Liver (tissue), 9 donors: ENCODE measurements around the gene TARS1. TPM values are rescaled to one million over a fixed set of nuclear protein-coding genes. Genes with fewer than 3 reads are reported as not detected.

Experiments used
- DNase-seq: peaks from one replicate; pipeline ENCODE4 v3.0.0-alpha.2; 2017; ENCODE audit warnings: low spot score
- H3K27ac ChIP-seq, 2 donors: one replicate each; pipeline ENCODE4 v1.7.0; 2013; ENCODE audit warnings: inconsistent platforms in 2 of 2, low read length in 2 of 2, control low read depth in 1 of 2, low read depth in 1 of 2, mild to moderate bottlenecking in 1 of 2
- H3K27me3 ChIP-seq, 4 donors: one replicate each; pipeline versions ENCODE4 v1.6.1 to v1.7.0; 2013; ENCODE audit warnings: low read length in 3 of 4, inconsistent platforms in 1 of 4, mild to moderate bottlenecking in 1 of 4, moderate library complexity in 1 of 4; ENCODE audit not compliant: control insufficient read depth in 4 of 4, insufficient read depth in 4 of 4
- H3K36me3 ChIP-seq, 4 donors: one replicate each; pipeline versions ENCODE4 v1.6.1 to v1.7.0; 2013; ENCODE audit warnings: low read length in 3 of 4, mild to moderate bottlenecking in 3 of 4, low read depth in 1 of 4, moderate library complexity in 1 of 4; ENCODE audit not compliant: control insufficient read depth in 4 of 4, insufficient read depth in 3 of 4
- H3K4me1 ChIP-seq, 4 donors: one replicate each; pipeline versions ENCODE4 v1.6.1 to v1.7.0; 2013; ENCODE audit warnings: low read length in 3 of 4, mild to moderate bottlenecking in 3 of 4, moderate library complexity in 1 of 4; ENCODE audit not compliant: control insufficient read depth in 4 of 4, insufficient read depth in 4 of 4
- H3K4me3 ChIP-seq, 3 donors: one replicate each; pipeline versions ENCODE4 v1.6.1 to v1.7.0; 2013; ENCODE audit warnings: low read length in 3 of 3, control low read depth in 1 of 3, low read depth in 1 of 3, mild to moderate bottlenecking in 1 of 3
- H3K9ac ChIP-seq, 2 donors: one replicate each; pipeline ENCODE4 v1.7.0; 2013; ENCODE audit warnings: low read length in 2 of 2, mild to moderate bottlenecking in 2 of 2, moderate library complexity in 2 of 2, control low read depth in 1 of 2, low read depth in 1 of 2
- H3K9me3 ChIP-seq, 4 donors: one replicate each; pipeline versions ENCODE4 v1.6.1 to v1.7.0; 2013; ENCODE audit warnings: low read length in 3 of 4; ENCODE audit not compliant: control insufficient read depth in 4 of 4
- ATF3 ChIP-seq: IDR thresholded peaks from 2 replicates; pipeline ENCODE4 v1.6.1; 2016; ENCODE audit warnings: antibody characterized with exemption
- CTCF ChIP-seq: fragments of 150-350 bp; IDR thresholded peaks from 2 replicates; pipeline ENCODE4 v1.5.1; 2017; ENCODE audit warnings: improper control_type of control experiment, low read depth, low read length; ENCODE audit not compliant: missing input control
- EGR1 ChIP-seq, 2 donors: IDR thresholded peaks; 2 replicates each; pipeline ENCODE4 v1.6.1; 2016 to 2018; ENCODE audit warnings: antibody characterized with exemption in 2 of 2, low read depth in 2 of 2
- FOXA1 ChIP-seq: IDR thresholded peaks from 2 replicates; pipeline ENCODE4 v1.6.1; 2016; ENCODE audit warnings: antibody characterized with exemption
- FOXA2 ChIP-seq: IDR thresholded peaks from 2 replicates; pipeline ENCODE4 v1.6.1; 2016; ENCODE audit warnings: antibody characterized with exemption
- GABPA ChIP-seq, 2 donors: IDR thresholded peaks in 1 of 2; conservative IDR thresholded peaks in 1 of 2; 2 replicates each; pipeline ENCODE4 v1.6.1; 2016; ENCODE audit warnings: antibody characterized with exemption in 2 of 2, mild to moderate bottlenecking in 1 of 2, moderate library complexity in 1 of 2
- HNF4A ChIP-seq, 2 donors: conservative IDR thresholded peaks; 2 replicates each; pipeline ENCODE4 v1.6.1; 2016; ENCODE audit warnings: antibody characterized with exemption in 2 of 2, mild to moderate bottlenecking in 2 of 2
- HNF4G ChIP-seq: IDR thresholded peaks from 2 replicates; pipeline ENCODE4 v1.6.1; 2016; ENCODE audit warnings: antibody characterized with exemption
- JUND ChIP-seq, 2 donors: IDR thresholded peaks; 2 replicates each; pipeline ENCODE4 v1.6.1; 2016; ENCODE audit warnings: antibody characterized with exemption in 2 of 2
- MAX ChIP-seq: IDR thresholded peaks from 2 replicates; pipeline ENCODE4 v1.6.1; 2016; ENCODE audit warnings: antibody characterized with exemption
- NR2F2 ChIP-seq: IDR thresholded peaks from 2 replicates; pipeline ENCODE4 v1.6.1; 2016; ENCODE audit warnings: antibody characterized with exemption
- RAD21 ChIP-seq, 2 donors: IDR thresholded peaks; 2 replicates each; pipeline ENCODE4 v1.6.1; 2016; ENCODE audit warnings: antibody characterized with exemption in 2 of 2, mild to moderate bottlenecking in 2 of 2
- REST ChIP-seq: IDR thresholded peaks from 2 replicates; pipeline ENCODE4 v1.6.1; 2016; ENCODE audit warnings: antibody characterized with exemption, mild to moderate bottlenecking
- RXRA ChIP-seq, 2 donors: IDR thresholded peaks; 2 replicates each; pipeline ENCODE4 v1.6.1; 2017 to 2018; ENCODE audit warnings: antibody characterized with exemption in 2 of 2, mild to moderate bottlenecking in 1 of 2
- SP1 ChIP-seq: IDR thresholded peaks from 2 replicates; pipeline ENCODE4 v1.6.1; 2018; ENCODE audit warnings: antibody characterized with exemption, mild to moderate bottlenecking
- TAF1 ChIP-seq: conservative IDR thresholded peaks from 2 replicates; pipeline ENCODE4 v1.6.1; 2016; ENCODE audit warnings: antibody characterized with exemption, mild to moderate bottlenecking
- YY1 ChIP-seq: IDR thresholded peaks from 2 replicates; pipeline ENCODE4 v1.6.1; 2016; ENCODE audit warnings: antibody characterized with exemption, mild to moderate bottlenecking
- ZBTB33 ChIP-seq: IDR thresholded peaks from 2 replicates; pipeline ENCODE4 v1.6.1; 2016; ENCODE audit warnings: antibody characterized with exemption
- WGBS: extraction: QIAGEN DNeasy Blood & Tissue Kit; methylation state at CpG from one replicate; pipeline ENCODE4 v1.1.7; 2013; 5-methylcytosine and 5-hydroxymethylcytosine counted together
- polyA plus RNA-seq, 2 donors: library from polyadenylated mRNA; stranded (reverse) in 1 of 2; unstranded in 1 of 2; fragments of 200-250 nt in 1 of 2; fragments of >200 nt in 1 of 2; fragmentation: Nextera tagmentation in 1 of 2; extraction: Ambion mirVana in 1 of 2; gene quantifications; one replicate each; pipeline versions ENCODE4 v1.2.1 to v1.2.3, GENCODE V29; 2013 to 2015
- total RNA-seq, 2 donors: library from RNA; depleted of rRNA; stranded (reverse); fragments of >200 nt; gene quantifications; one replicate each; pipeline ENCODE4 v1.2.3, GENCODE V29; 2014
- donor health status: healthy.
- donor health status: healthy.
- donor health status: healthy.
- donor health status: healthy.
- donor health status: healthy.

Gene TARS1
- 100 to 1,000 TPM; 101 TPM for total RNA-seq
- polyA plus RNA-seq = 10 to 100 TPM; 69.1 to 85.8 TPM

GRCh38 chr5:33440482-33441240 lies at the start of gene TARS1:
Gene TARS1 (plus strand): TSS chr5:33440965. CDS start chr5:33441087, 122 bp downstream.
- TF ChIP-seq CTCF (no peak), HNF4G (no peak), GABPA (IDR thresholded peaks at IDR 0.05 in 1 of 2, conservative IDR thresholded peaks at IDR 0.05 in 1 of 2) (peak; percentile 40 to 91), EGR1 (IDR thresholded peaks at IDR 0.05; ENCODE audit: low read depth in 2 of 2) (peak; percentile 89 to 96), TAF1 (peak; percentile 74), HNF4A (conservative IDR thresholded peaks at IDR 0.05) (peak; percentile 64 to 72), FOXA2 (peak; percentile 32), RAD21 (IDR thresholded peaks at IDR 0.05) (peak in 1 of 2 donors; percentile 3), NR2F2 (peak; percentile 99), REST (peak; percentile 80), ZBTB33 (peak; percentile 97), MAX (peak; percentile 100), FOXA1 (peak; percentile 66), YY1 (peak; percentile 97), SP1 (peak; percentile 98), JUND (IDR thresholded peaks at IDR 0.05) (peak; percentile 89 to 92), ATF3 (peak; percentile 98), RXRA (IDR thresholded peaks at IDR 0.05) (peak; percentile 96 to 98)
- Histone ChIP-seq H3K4me1 (peaks cover 0 to 27% (median 19%) of the 10 kb centered on the region in 4 donors), H3K36me3 (peaks cover 0 to 4% (median under 1%) of the 10 kb centered on the region in 4 donors), H3K27me3 (no peaks in the 10 kb centered on the region), H3K27ac (peak within 1 kb of the TSS; percentile 94 to 97), H3K9me3 (no peaks in the 10 kb centered on the region), H3K4me3 (peak within 1 kb of the TSS; percentile 84 to 95 (median 89)), H3K9ac (peak within 1 kb of the TSS; percentile 91 to 99)
- under 1% methylated on average over 52 of the region's 52 CpGs for whole genome bisulfite sequencing
- DNase-seq = peak; percentile 93
